ENCODE measurements around the gene FLRT2.

FLRT2 gene

DNA sequence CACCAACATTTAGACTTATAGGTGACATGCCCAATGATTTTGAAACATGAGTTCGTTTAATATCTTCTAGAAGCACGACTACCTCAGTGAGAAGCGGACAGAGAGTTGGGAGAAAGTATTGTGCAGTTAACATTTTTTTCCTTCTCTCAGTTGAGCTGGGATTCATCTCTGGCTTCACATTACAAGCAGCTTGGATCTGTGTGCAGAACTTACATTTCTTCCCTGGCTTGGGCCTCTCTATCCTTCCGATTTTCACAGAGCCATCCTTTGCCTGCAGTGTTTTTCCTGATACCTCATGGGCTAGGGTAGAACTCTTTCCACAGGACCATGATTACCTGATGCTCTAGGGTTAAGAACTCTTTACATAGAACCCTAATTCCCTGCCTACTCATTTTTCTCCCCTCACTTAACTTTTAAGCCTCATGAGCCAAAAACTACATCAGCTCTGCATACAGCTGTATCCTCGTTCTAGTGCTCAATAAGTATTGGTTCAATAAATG lies 86.5 kb downstream of the FLRT2 start:
- no peak overlapping the region for H3K4me2 ChIP-seq (ENCODE audit: low read length)
- no peak overlapping the region for H3K9ac ChIP-seq (ENCODE audit: low read length)
- H3K9me3 ChIP-seq (ENCODE audit: low read length), result no peaks in the 10 kb centered on the region
- H4K20me1 ChIP-seq (ENCODE audit: insufficient read depth, low read length), result no peaks in the 10 kb centered on the region
- H3K9me2 ChIP-seq (ENCODE audit: low read depth, low read length), result no peaks in the 10 kb centered on the region
- H3K4me3 ChIP-seq (ENCODE audit: low read depth, low read length, poor library complexity, severe bottlenecking), result no peak overlapping the region
- H3K27ac ChIP-seq (ENCODE audit: low read depth, low read length, poor library complexity, severe bottlenecking), result no peak overlapping the region
- TF ChIP-seq EZH2 (IDR thresholded peaks at IDR 0.05; ENCODE audit: borderline replicate concordance, low read length), result no peak
- TF ChIP-seq, protein P1, sequence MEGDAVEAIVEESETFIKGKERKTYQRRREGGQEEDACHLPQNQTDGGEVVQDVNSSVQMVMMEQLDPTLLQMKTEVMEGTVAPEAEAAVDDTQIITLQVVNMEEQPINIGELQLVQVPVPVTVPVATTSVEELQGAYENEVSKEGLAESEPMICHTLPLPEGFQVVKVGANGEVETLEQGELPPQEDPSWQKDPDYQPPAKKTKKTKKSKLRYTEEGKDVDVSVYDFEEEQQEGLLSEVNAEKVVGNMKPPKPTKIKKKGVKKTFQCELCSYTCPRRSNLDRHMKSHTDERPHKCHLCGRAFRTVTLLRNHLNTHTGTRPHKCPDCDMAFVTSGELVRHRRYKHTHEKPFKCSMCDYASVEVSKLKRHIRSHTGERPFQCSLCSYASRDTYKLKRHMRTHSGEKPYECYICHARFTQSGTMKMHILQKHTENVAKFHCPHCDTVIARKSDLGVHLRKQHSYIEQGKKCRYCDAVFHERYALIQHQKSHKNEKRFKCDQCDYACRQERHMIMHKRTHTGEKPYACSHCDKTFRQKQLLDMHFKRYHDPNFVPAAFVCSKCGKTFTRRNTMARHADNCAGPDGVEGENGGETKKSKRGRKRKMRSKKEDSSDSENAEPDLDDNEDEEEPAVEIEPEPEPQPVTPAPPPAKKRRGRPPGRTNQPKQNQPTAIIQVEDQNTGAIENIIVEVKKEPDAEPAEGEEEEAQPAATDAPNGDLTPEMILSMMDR (IDR thresholded peaks at IDR 0.05; ENCODE audit: low read length), result no peak
- no peaks in the 10 kb centered on the region for H3K36me3 ChIP-seq (ENCODE audit: insufficient read depth, low read length)
- H3F3A ChIP-seq (ENCODE audit: insufficient read depth, low read length), result no peaks in the 10 kb centered on the region
- no peak overlapping the region for H2AFZ ChIP-seq (ENCODE audit: low read length)
- no peaks in the 10 kb centered on the region for H3K27me3 ChIP-seq (ENCODE audit: insufficient read depth, low read length)
- H3K4me1 ChIP-seq (ENCODE audit: insufficient read depth, low read length, severe bottlenecking), result no peaks in the 10 kb centered on the region
- H3K79me2 ChIP-seq (ENCODE audit: insufficient read depth, low read length), result no peaks in the 10 kb centered on the region

- H4K20me1 ChIP-seq (ENCODE audit: insufficient read depth, low read length), result no peaks in the 10 kb centered on the region
- no peaks in the 10 kb centered on the region for H3K79me2 ChIP-seq (ENCODE audit: insufficient read depth, low read length)
- no peaks in the 10 kb centered on the region for H3F3A ChIP-seq (ENCODE audit: insufficient read depth, low read length)
- no peaks in the 10 kb centered on the region for H3K27me3 ChIP-seq (ENCODE audit: insufficient read depth, low read length)
- H3K9me3 ChIP-seq (ENCODE audit: low read length), result no peaks in the 10 kb centered on the region
- H3K27ac ChIP-seq (ENCODE audit: low read depth, low read length, poor library complexity, severe bottlenecking), result no peak overlapping the region
- no peaks in the 10 kb centered on the region for H3K36me3 ChIP-seq (ENCODE audit: insufficient read depth, low read length)
- H3K9ac ChIP-seq (ENCODE audit: low read length), result no peak overlapping the region
- no peak for TF ChIP-seq EZH2 (IDR thresholded peaks at IDR 0.05; ENCODE audit: borderline replicate concordance, low read length)
- TF ChIP-seq, protein P1 (IDR thresholded peaks at IDR 0.05; ENCODE audit: low read length), result no peak
- no peaks in the 10 kb centered on the region for H3K4me1 ChIP-seq (ENCODE audit: insufficient read depth, low read length, severe bottlenecking)
- no peak overlapping the region for H2AFZ ChIP-seq (ENCODE audit: low read length)
- no peak overlapping the region for H3K4me2 ChIP-seq (ENCODE audit: low read length)
- no peak overlapping the region for H3K4me3 ChIP-seq (ENCODE audit: low read depth, low read length, poor library complexity, severe bottlenecking)
- no peaks in the 10 kb centered on the region for H3K9me2 ChIP-seq (ENCODE audit: low read depth, low read length)
These were observed 86.9 kb downstream of the FLRT2 start for GRCh38 chr14:85616886-85617285.

DNA sequence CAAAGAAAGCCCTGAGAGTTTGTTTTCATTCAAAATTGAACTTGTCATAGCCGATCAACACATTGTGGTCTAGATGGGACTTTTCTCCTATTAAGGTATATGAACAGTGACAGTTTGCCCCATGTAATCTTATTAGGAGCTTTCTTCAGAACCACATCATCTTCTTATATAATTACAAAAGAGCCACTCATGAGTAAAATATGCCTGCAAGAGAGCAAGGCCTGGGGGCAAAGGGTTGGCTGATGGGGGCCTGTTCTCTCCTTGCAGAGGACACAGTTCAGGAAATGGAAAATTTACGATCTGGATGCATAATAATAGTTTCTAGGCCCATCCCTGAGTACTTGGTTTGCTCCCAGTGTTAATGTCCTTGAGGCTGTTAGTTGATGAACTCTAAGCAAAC lies 87.8 kb downstream of the FLRT2 start:
- no peaks in the 10 kb centered on the region for H3K9me2 ChIP-seq (ENCODE audit: low read depth, low read length)
- H3K4me2 ChIP-seq (ENCODE audit: low read length), result no peak overlapping the region
- TF ChIP-seq, protein P1 (IDR thresholded peaks at IDR 0.05; ENCODE audit: low read length), result no peak
- TF ChIP-seq EZH2 (IDR thresholded peaks at IDR 0.05; ENCODE audit: borderline replicate concordance, low read length), result no peak
- H4K20me1 ChIP-seq (ENCODE audit: insufficient read depth, low read length), result no peaks in the 10 kb centered on the region
- no peak overlapping the region for H2AFZ ChIP-seq (ENCODE audit: low read length)
- no peaks in the 10 kb centered on the region for H3K79me2 ChIP-seq (ENCODE audit: insufficient read depth, low read length)
- H3K9ac ChIP-seq (ENCODE audit: low read length), result no peak overlapping the region
- no peaks in the 10 kb centered on the region for H3K36me3 ChIP-seq (ENCODE audit: insufficient read depth, low read length)
- H3K27ac ChIP-seq (ENCODE audit: low read depth, low read length, poor library complexity, severe bottlenecking), result no peak overlapping the region
- no peak overlapping the region for H3K4me3 ChIP-seq (ENCODE audit: low read depth, low read length, poor library complexity, severe bottlenecking)
- no peaks in the 10 kb centered on the region for H3K4me1 ChIP-seq (ENCODE audit: insufficient read depth, low read length, severe bottlenecking)
- H3K27me3 ChIP-seq (ENCODE audit: insufficient read depth, low read length), result no peaks in the 10 kb centered on the region
- H3F3A ChIP-seq (ENCODE audit: insufficient read depth, low read length), result no peaks in the 10 kb centered on the region
- no peaks in the 10 kb centered on the region for H3K9me3 ChIP-seq (ENCODE audit: low read length)
